ENCODE results near the gene PRR23E.

GRCh38 chr3:127151251-127151564 is 41.7 kb upstream of the PRR23E start:
- TF ChIP-seq CTCF (conservative IDR thresholded peaks at IDR 0.05 in 1 of 2, IDR thresholded peaks at IDR 0.05 in 1 of 2; ENCODE audit: extremely low read depth in 1 of 2, insufficient read depth in 1 of 2, low read depth in 1 of 2, low read length in 2 of 2) (no peak), EZH2 (IDR thresholded peaks at IDR 0.05; ENCODE audit: borderline replicate concordance, low read length) (no peak)

Measured in mammary epithelial cell (primary cell).